Right atrium auricular region (tissue), 2 donors: ENCODE results near the gene ZNF816. TPM values are rescaled to one million over a fixed set of nuclear protein-coding genes. Genes with fewer than 3 reads are reported as not detected.
"Not testable (repeated sequence)": the region's sequence is repeated elsewhere in the genome, so short reads cannot be mapped to it uniquely, and the experiment has no call there.

ENCODE experiments used
- DNase-seq: peaks from one replicate; pipeline ENCODE4 v3.0.0-alpha.2; 2019; ENCODE audit warnings: low spot score
- H3K27ac ChIP-seq, 2 donors: fragments of 200-600 bp; sonication (generic); 1 replicate in 1 of 2; 2 replicates in 1 of 2; pipeline ENCODE4 v1.5.1; 2016 to 2019
- H3K27me3 ChIP-seq, 2 donors: fragments of 200-600 bp; sonication (generic); one replicate each; pipeline versions ENCODE4 v1.5.1 to v1.6.0; 2017 to 2019
- H3K36me3 ChIP-seq: fragments of 200-600 bp; sonication (generic); one replicate; pipeline ENCODE4 v1.5.1; 2016
- H3K4me1 ChIP-seq, 2 donors: fragments of 200-600 bp; sonication (generic); one replicate each; pipeline versions ENCODE4 v1.5.1 to v1.6.0; 2017 to 2019
- H3K4me3 ChIP-seq, 2 donors: fragments of 200-600 bp; sonication (generic); 1 replicate in 1 of 2; 2 replicates in 1 of 2; pipeline ENCODE4 v1.5.1; 2017 to 2019; ENCODE audit warnings: mild to moderate bottlenecking in 1 of 2, moderate library complexity in 1 of 2
- H3K9me3 ChIP-seq, 2 donors: fragments of 200-600 bp; sonication (generic); one replicate each; pipeline ENCODE4 v1.5.1; 2019
- total RNA-seq, 2 donors: library from RNA; depleted of rRNA; stranded (reverse); fragments of >200 nt; gene quantifications; one replicate each; pipeline ENCODE4 v1.1.0, GENCODE V29; 2016
- TF ChIP-seq, protein P1 (sequence below), 2 donors: fragments of 200-600 bp; sonication (generic); IDR thresholded peaks; one replicate each; pipeline ENCODE4 v1.5.1; 2019; ENCODE audit warnings: antibody characterized with exemption in 2 of 2

ZNF816 gene
- total RNA-seq, 2 donors from 2014 or later = 3.9 to 5.5 TPM

DNA sequence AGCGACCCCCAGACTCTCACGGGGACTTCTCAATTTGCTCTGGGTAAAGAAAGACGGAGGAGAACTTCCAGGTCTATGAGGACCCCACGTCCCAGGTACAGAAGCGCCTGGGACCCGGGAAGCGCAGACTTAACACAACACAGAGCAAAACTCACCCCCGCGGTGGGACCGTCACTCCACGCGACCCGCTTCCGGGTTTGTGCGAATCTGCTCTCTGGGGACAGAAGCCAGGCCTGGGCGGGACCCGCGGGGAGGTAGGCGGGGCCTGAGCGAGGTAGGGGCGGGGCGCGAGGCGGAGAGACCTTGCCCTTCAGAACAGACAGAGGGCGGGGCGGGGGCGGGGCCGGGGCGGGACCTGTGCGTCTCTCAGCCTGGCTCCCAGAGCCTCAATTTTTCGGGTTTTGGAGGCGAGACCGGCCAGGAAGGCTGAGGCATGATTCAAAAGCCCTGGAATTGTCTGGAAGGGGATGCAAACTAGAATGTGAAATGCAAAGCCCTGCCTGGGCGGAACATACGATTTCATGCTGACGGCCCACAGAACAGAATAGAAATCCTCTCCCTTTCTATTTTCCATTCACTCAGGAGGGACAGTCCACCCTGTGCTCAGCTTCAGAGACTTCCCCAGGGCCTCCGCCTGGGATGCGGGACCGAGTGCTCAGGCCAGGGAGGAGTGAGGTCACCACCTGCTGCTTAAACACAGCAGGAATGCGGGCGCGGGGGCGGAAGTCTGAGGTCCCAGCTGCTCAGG lies 20.1 kb downstream of the ZNF816 start:
- peak; percentile 95 for DNase-seq
- Histone ChIP-seq H3K4me1 (peaks cover 0 to 8% of the 10 kb centered on the region in 2 donors), H3K36me3 (no peaks in the 10 kb centered on the region), H3K27me3 (no peaks in the 10 kb centered on the region), H3K4me3 (peak overlapping the region; percentile 67 to 81), H3K27ac (peak overlapping the region; percentile 70 to 73), H3K9me3 (peaks cover 5 to 7% of the 10 kb centered on the region in 2 donors)
- TF ChIP-seq, protein P1, sequence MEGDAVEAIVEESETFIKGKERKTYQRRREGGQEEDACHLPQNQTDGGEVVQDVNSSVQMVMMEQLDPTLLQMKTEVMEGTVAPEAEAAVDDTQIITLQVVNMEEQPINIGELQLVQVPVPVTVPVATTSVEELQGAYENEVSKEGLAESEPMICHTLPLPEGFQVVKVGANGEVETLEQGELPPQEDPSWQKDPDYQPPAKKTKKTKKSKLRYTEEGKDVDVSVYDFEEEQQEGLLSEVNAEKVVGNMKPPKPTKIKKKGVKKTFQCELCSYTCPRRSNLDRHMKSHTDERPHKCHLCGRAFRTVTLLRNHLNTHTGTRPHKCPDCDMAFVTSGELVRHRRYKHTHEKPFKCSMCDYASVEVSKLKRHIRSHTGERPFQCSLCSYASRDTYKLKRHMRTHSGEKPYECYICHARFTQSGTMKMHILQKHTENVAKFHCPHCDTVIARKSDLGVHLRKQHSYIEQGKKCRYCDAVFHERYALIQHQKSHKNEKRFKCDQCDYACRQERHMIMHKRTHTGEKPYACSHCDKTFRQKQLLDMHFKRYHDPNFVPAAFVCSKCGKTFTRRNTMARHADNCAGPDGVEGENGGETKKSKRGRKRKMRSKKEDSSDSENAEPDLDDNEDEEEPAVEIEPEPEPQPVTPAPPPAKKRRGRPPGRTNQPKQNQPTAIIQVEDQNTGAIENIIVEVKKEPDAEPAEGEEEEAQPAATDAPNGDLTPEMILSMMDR (IDR thresholded peaks at IDR 0.05) = no peak

DNA sequence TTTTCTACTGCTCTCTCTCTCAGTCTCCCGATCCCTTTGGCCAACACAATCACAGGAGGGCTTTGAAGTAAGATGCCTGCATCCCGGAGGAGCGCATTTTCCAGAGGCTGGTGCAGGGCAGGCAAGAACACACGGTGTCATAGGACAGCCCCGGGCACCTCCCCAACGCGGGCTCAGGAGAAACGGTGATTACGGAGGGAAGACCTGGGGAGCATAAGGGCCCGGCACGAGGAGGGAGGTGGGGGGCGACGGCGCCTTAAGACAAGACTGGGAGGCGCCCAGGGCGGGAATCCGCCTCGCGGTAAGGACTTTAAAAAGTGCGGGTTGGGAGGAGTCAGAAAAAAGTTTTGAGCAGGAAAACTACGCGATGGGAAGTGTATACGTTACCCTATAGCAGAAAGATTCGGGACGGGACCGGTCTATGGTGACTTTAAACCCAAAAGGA lies 20.7 kb downstream of the ZNF816 start:
- H3K9me3 ChIP-seq = peaks cover 1 to 3% of the 10 kb centered on the region in 2 donors
- no peak for DNase-seq
- TF ChIP-seq, protein P1 (IDR thresholded peaks at IDR 0.05) = no peak
- H3K27ac ChIP-seq = peak overlapping the region; percentile 70 to 73
- H3K27me3 ChIP-seq = no peaks in the 10 kb centered on the region
- H3K36me3 ChIP-seq = no peaks in the 10 kb centered on the region
- H3K4me1 ChIP-seq = peaks cover 0 to 8% of the 10 kb centered on the region in 2 donors
- H3K4me3 ChIP-seq = peak overlapping the region; percentile 67 to 81

DNA sequence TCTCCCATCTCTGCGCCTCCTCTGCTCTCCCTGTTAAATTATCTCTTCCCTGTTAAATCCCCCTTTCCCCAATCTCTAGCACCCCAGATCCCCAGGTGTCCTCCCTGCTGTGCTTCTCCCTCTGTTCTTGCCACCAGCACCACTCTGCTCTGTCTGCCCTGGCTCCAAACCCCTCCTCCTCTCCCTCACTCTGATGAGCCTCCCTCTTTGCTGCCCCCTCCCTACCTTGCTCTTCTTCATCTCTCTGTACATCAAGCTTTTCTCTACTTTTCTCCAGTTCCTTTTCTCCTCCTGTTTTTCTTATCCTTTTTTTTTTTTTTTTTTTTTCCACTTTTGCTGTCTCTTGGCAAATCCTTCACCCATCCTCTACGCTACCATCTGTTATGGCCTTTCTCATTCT lies 21.2 kb downstream of the ZNF816 start:
- not testable (repeated sequence) for H3K27ac ChIP-seq, H3K4me1 ChIP-seq, H3K9me3 ChIP-seq, H3K36me3 ChIP-seq, H3K27me3 ChIP-seq, DNase-seq
- H3K4me3 ChIP-seq = peak overlapping the region; percentile 67 to 81

DNA sequence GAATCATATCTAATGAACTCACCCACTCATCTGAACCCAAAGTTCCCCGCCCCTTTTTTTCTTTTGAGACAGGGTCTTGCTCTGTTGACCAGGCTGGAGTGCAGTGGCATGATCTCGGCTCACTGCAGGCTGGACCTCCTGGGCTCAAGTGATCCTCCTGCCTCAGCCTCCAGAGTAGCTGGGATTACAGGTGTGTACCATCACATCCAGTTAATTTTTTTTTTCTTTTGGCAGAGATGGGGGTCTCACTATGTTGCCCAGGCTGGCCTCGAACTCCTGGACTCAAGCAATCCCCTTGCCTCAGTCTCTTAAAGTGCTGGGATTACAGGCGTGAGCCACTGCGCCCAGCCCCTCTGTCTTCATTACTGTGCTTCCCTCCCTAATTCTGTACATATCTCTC lies 21.8 kb downstream of the ZNF816 start:
- not testable (repeated sequence) for H3K4me3 ChIP-seq, H3K27ac ChIP-seq, DNase-seq, H3K36me3 ChIP-seq, H3K4me1 ChIP-seq, H3K27me3 ChIP-seq, H3K9me3 ChIP-seq

DNA sequence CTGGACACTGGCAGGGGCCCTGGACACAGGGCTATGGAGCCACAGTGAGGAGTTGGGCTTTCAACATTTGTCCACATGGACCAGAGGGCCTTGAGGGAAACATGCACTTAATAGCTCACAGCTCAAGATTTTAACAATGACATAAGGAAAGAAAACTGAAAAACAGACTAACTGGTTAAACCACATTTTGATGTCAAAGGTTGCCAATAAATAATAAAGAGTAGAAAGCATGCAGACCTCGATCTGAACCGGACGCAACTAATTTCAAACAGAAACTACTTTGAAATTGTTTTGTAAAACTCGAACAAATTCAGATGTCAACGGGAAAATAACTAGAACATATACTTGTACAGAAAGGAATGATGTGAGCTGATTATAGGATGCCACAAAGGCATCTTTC lies 23.9 kb downstream of the ZNF816 start:
- TF ChIP-seq, protein P1 (IDR thresholded peaks at IDR 0.05) = no peak
- H3K4me1 ChIP-seq = peaks cover 0 to 8% of the 10 kb centered on the region in 2 donors
- no peaks in the 10 kb centered on the region for H3K9me3 ChIP-seq
- no peak overlapping the region for H3K27ac ChIP-seq
- no peaks in the 10 kb centered on the region for H3K36me3 ChIP-seq
- DNase-seq = no peak
- H3K4me3 ChIP-seq = no peak overlapping the region
- H3K27me3 ChIP-seq = no peaks in the 10 kb centered on the region

DNA sequence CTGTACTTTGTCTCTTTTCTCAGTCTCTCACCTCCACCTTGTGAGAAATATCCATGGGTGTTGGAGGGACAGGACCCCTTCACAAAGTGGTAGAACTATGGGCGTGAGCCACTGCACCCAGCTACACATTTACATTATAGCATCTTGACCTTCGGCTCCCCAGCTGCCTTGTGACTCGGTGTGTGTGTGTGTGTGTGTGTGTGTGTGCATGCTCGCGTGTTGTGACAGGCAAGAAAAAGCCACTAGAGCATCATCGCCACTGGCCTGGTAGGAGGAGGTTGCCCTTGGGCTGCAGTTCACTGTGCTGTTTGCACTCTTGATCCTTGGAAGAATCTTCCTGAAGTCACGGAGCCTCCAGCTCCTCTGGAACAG lies 25.7 kb downstream of the ZNF816 start:
- Histone ChIP-seq H3K36me3 (no peaks in the 10 kb centered on the region), H3K9me3 (no peaks in the 10 kb centered on the region), H3K27me3 (no peaks in the 10 kb centered on the region), H3K4me1 (no peaks in the 10 kb centered on the region), H3K4me3 (no peak overlapping the region), H3K27ac (no peak overlapping the region)
- DNase-seq = no peak
- TF ChIP-seq, protein P1 (IDR thresholded peaks at IDR 0.05) = no peak
